ENCODE results near the gene NPTX2.

The NPTX2 gene

DNA sequence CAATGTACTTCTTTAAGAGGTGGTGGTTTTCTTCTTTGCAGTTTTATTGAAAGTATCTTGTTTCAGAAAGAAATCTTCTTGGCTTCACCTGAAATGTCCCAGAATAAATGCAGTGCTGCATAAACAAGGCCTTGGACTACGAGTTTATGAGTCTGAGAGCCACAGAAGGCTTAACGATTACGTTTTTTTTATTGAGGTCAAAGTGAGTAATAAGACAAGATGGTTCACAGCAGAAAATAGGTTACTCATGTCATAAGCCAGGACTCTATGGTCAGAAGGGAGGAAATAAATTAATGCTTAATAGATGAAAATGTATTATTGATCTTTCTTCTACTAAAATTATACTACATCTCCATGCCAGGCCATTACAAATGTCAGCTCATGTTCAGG, 13.7 kb upstream of the NPTX2 start:
- H3K9me3 ChIP-seq = no peaks in the 10 kb centered on the region
- TF ChIP-seq, protein P1, sequence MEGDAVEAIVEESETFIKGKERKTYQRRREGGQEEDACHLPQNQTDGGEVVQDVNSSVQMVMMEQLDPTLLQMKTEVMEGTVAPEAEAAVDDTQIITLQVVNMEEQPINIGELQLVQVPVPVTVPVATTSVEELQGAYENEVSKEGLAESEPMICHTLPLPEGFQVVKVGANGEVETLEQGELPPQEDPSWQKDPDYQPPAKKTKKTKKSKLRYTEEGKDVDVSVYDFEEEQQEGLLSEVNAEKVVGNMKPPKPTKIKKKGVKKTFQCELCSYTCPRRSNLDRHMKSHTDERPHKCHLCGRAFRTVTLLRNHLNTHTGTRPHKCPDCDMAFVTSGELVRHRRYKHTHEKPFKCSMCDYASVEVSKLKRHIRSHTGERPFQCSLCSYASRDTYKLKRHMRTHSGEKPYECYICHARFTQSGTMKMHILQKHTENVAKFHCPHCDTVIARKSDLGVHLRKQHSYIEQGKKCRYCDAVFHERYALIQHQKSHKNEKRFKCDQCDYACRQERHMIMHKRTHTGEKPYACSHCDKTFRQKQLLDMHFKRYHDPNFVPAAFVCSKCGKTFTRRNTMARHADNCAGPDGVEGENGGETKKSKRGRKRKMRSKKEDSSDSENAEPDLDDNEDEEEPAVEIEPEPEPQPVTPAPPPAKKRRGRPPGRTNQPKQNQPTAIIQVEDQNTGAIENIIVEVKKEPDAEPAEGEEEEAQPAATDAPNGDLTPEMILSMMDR (IDR thresholded peaks at IDR 0.05) = no peak

DNA sequence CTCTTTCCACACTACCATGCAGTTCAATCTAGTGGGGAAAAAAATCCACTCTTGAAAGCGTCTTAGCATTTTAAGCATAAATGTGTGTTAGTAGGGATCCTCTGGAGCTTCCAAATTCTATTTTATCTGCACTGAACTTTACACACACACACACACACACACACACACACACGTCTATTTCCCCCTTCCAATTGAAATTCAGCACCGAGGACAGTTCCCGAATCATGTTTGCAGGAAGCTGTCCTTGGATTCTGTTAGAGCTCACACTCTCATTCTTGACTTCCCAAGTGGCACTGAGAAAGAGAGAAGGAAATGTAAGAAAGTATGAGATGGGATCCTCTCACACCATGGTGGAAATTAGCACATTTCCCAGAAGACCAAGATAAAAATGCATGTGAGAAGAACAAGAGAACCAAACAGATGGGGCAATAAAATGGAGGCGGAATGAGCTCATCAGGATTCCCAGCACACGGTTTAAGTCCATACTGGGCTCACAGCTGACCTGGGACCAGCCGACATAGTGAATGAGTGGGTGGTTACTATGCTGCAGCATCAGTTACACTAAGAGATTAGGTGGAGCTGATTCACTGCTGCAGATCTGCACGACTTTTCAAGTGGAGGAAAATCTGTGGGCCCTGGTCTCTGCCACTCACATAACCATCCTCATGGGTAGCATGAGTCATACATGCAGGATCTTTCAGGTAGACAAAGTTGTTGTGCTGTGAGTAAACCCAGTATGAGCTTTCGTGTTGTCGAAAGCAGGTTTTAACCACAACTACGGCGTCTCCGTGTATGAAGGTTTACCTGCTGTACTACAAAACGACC, 3.3 kb upstream of the NPTX2 start:
- Histone ChIP-seq H3K27ac (no peak overlapping the region), H3K4me1 (ENCODE audit: control insufficient read depth in 1 of 2, insufficient read depth in 1 of 2, low read depth in 1 of 2, low read length in 1 of 2) (no peaks in the 10 kb centered on the region), H3K9me3 (no peaks in the 10 kb centered on the region), H3K27me3 (peaks cover 57% of the 10 kb centered on the region), H3K36me3 (no peaks in the 10 kb centered on the region), H3K4me3 (ENCODE audit: low read depth in 1 of 2, low read length in 1 of 2) (no peak overlapping the region)
- TF ChIP-seq, protein P1 (IDR thresholded peaks at IDR 0.05) = no peak

More for the DNA sequence above, 13.7 kb upstream of the NPTX2 start:
- Histone ChIP-seq H3K4me1 (ENCODE audit: control insufficient read depth in 1 of 2, insufficient read depth in 1 of 2, low read depth in 1 of 2, low read length in 1 of 2) (no peaks in the 10 kb centered on the region), H3K4me3 (ENCODE audit: low read depth in 1 of 2, low read length in 1 of 2) (no peak overlapping the region), H3K27me3 (peaks cover 7% of the 10 kb centered on the region), H3K27ac (no peak overlapping the region), H3K36me3 (no peaks in the 10 kb centered on the region)

DNA sequence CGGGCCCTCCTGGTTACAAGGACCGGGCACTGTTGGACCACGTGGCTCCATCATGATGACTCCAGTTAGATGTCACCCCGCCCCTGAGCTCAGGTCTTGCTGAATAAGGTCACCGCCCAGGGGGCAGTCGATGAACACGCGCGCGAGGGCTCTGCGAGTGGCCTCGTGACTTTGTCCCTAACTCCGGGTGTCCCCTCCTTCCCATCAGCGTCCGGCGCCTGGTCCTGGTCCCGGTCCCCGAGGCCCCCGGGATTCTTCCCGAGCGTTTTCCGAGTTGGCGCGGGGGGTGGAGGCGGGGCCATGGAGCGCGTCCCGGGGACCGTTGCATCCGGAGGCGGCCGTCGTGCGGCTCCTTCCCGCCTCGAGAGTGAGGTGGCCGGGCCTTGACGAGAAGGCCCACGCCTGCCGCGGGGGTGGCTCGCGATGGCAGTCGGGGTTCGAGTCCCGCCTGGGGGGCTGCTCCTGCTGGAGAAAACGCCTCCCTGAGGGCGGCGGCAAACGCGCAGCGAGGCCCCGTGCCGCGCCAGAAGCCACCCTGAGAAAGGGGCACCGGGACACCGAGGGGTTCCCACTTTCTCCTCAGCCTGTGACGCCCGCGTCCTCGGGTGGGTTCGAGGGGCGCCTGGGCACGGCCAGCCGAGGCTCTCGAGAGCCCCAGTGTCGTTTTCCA, 569 bp upstream of the NPTX2 start:
- no peak overlapping the region for H3K4me3 ChIP-seq (ENCODE audit: low read depth in 1 of 2, low read length in 1 of 2)
- TF ChIP-seq, protein P1 (IDR thresholded peaks at IDR 0.05) = no peak
- H3K9me3 ChIP-seq = no peaks in the 10 kb centered on the region
- no peaks in the 10 kb centered on the region for H3K4me1 ChIP-seq (ENCODE audit: control insufficient read depth in 1 of 2, insufficient read depth in 1 of 2, low read depth in 1 of 2, low read length in 1 of 2)
- no peaks in the 10 kb centered on the region for H3K36me3 ChIP-seq
- peaks cover 84% of the 10 kb centered on the region for H3K27me3 ChIP-seq
- H3K27ac ChIP-seq = no peak overlapping the region

DNA sequence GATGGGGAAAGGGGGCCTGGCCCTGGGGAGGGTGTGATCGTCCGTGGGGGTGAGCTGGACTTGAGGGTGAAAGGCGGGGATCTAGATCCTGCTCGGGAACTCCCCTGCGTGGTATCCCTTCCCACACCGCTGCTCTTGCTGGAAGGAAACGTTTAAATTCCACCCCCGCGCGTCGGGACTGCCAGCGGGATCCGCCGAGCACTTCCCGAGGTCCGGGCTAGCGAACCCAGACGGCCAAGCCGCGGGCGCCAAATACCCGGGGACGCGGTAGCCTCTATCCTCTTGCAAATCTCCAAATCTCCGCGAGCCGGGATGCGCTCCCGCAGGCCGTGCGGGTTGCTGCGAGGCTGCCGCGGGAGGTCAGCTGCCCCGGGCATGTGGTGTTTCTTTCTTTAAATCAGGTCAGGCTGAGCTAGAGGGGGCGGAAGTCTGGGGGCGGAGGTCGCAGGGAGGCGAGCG, 904 bp downstream of the NPTX2 start:
- no peaks in the 10 kb centered on the region for H3K4me1 ChIP-seq (ENCODE audit: control insufficient read depth in 1 of 2, insufficient read depth in 1 of 2, low read depth in 1 of 2, low read length in 1 of 2)
- no peak overlapping the region for H3K27ac ChIP-seq
- H3K27me3 ChIP-seq = peaks cover 88% of the 10 kb centered on the region
- TF ChIP-seq, protein P1 (IDR thresholded peaks at IDR 0.05) = no peak
- no peak overlapping the region for H3K4me3 ChIP-seq (ENCODE audit: low read depth in 1 of 2, low read length in 1 of 2)
- no peaks in the 10 kb centered on the region for H3K36me3 ChIP-seq
- H3K9me3 ChIP-seq = no peaks in the 10 kb centered on the region

DNA sequence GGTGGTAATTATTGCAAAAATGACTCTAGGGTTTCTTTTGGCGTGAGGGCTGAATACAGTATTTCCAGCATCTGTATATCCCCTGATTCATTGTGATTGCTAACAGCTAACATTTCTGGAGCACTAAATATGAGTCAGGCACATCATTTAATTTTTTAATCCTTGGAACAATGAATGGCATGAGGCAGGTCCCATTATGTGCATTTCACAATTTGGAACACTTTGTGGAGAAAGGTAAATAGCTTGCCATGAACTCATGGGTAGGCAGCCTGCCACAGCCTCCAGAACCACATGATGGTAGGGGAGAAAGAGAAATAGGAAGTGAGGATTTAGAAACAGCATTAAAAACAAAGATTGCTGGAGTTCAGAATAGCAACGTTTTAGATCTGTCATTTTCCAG, 1.7 kb downstream of the NPTX2 start:
- Histone ChIP-seq H3K4me1 (ENCODE audit: control insufficient read depth in 1 of 2, insufficient read depth in 1 of 2, low read depth in 1 of 2, low read length in 1 of 2) (no peaks in the 10 kb centered on the region), H3K27ac (no peak overlapping the region), H3K36me3 (no peaks in the 10 kb centered on the region), H3K27me3 (peaks cover 81% of the 10 kb centered on the region), H3K9me3 (no peaks in the 10 kb centered on the region), H3K4me3 (ENCODE audit: low read depth in 1 of 2, low read length in 1 of 2) (no peak overlapping the region)
- TF ChIP-seq, protein P1 (IDR thresholded peaks at IDR 0.05) = no peak
